H1 (cell line): ENCODE results near the gene MTNR1A. TPM values are rescaled to one million over a fixed set of nuclear protein-coding genes. Genes with fewer than 3 reads are reported as not detected.

ENCODE experiments used
- CTCF ChIA-PET: fragments of 300-600 bp; sonication (Branson Sonifier 250); formaldehyde crosslinking; loops from one replicate; lab custom pipeline; 2021; ENCODE audit not compliant: partially characterized antibody; lab: Charles Lee
- POLR2A ChIA-PET: fragments of 300-600 bp; sonication (Branson Sonifier 250); formaldehyde crosslinking; loops from one replicate; lab custom pipeline; 2021; ENCODE audit warnings: inconsistent platforms; ENCODE audit not compliant: partially characterized antibody; lab: Charles Lee
- DNase-seq, 2 experiments: peaks; one replicate each; pipeline versions ENCODE4 v3.0.0 to v3.0.0-alpha.2; 2010 to 2022; ENCODE audit warnings: low spot score in 2 of 2, low read depth in 1 of 2, mixed read lengths in 1 of 2
- FAIRE-seq: peaks from 2 replicates; lab custom pipeline; 2011; peaks lifted over from hg19 to GRCh38; lab: Jason Lieb, UNC
- H2AFZ ChIP-seq: 2 replicates; pipeline ENCODE4 v1.8.1; 2012; ENCODE audit warnings: low read length, inconsistent platforms
- H2AK5ac ChIP-seq: 2 replicates; pipeline ENCODE4 v1.6.1; 2013; ENCODE audit warnings: low read depth, low read length
- H2BK120ac ChIP-seq: replicated peaks from 2 replicates; pipeline ENCODE3; 2013; ENCODE audit warnings: low read depth, low read length, inconsistent platforms
- H2BK12ac ChIP-seq: 2 replicates; pipeline ENCODE4 v1.6.1; 2013; ENCODE audit warnings: low read depth, low read length
- H2BK15ac ChIP-seq: 2 replicates; pipeline ENCODE4 v1.6.1; 2013; ENCODE audit warnings: low read length
- H2BK20ac ChIP-seq: 2 replicates; pipeline ENCODE4 v1.6.1; 2013; ENCODE audit warnings: low read length
- H2BK5ac ChIP-seq: 2 replicates; pipeline ENCODE4 v1.6.1; 2013; ENCODE audit warnings: low read depth, low read length
- H3K14ac ChIP-seq: 2 replicates; pipeline ENCODE4 v1.6.1; 2013; ENCODE audit warnings: inconsistent platforms; ENCODE audit not compliant: insufficient read length
- H3K18ac ChIP-seq: 2 replicates; pipeline ENCODE4 v1.6.1; 2013; ENCODE audit warnings: low read length; ENCODE audit errors: extremely low read depth
- H3K23ac ChIP-seq: 2 replicates; pipeline ENCODE4 v1.6.1; 2013; ENCODE audit warnings: inconsistent platforms; ENCODE audit not compliant: insufficient read length
- H3K23me2 ChIP-seq: 2 replicates; pipeline ENCODE4 v1.6.1; 2013; ENCODE audit warnings: low read depth, low read length
- H3K27ac ChIP-seq: 2 replicates; pipeline ENCODE4 v1.6.1; 2011; ENCODE audit warnings: low read depth, low read length, inconsistent platforms
- H3K27me3 ChIP-seq, 4 experiments: replicated peaks in 1 of 4; 1 replicate in 1 of 4; 2 replicates in 3 of 4; pipeline versions ENCODE4 v1.6.1 to v1.8.1; 2011 to 2013; ENCODE audit warnings: low read length in 3 of 4, mild to moderate bottlenecking in 3 of 4, inconsistent platforms in 2 of 4, mixed read lengths in 2 of 4, moderate library complexity in 1 of 4; ENCODE audit not compliant: control insufficient read depth in 3 of 4, insufficient read depth in 3 of 4; ENCODE audit errors: extremely low read depth in 1 of 4
- H3K36me3 ChIP-seq, 4 experiments: 2 replicates each; pipeline versions ENCODE4 v1.6.1 to v1.8.1; 2011 to 2013; ENCODE audit warnings: mild to moderate bottlenecking in 4 of 4, low read length in 3 of 4, moderate library complexity in 2 of 4, control low read depth in 1 of 4, inconsistent platforms in 1 of 4; ENCODE audit not compliant: insufficient read depth in 4 of 4, control insufficient read depth in 2 of 4
- H3K4ac ChIP-seq: replicated peaks from 2 replicates; pipeline ENCODE3; 2013; ENCODE audit warnings: low read length, low read depth, mixed read lengths, inconsistent platforms; ENCODE audit not compliant: insufficient read length
- H3K4me1 ChIP-seq, 4 experiments: replicated peaks in 1 of 4; 1 replicate in 1 of 4; 2 replicates in 3 of 4; pipeline versions ENCODE4 v1.6.1 to v1.8.1; 2011 to 2013; ENCODE audit warnings: low read length in 3 of 4, inconsistent platforms in 2 of 4, mixed read lengths in 1 of 4; ENCODE audit not compliant: insufficient read depth in 4 of 4, control insufficient read depth in 3 of 4
- H3K4me2 ChIP-seq, 2 experiments: 2 replicates each; pipeline versions ENCODE4 v1.6.1 to v1.8.1; 2011 to 2013; ENCODE audit warnings: low read depth in 2 of 2, low read length in 2 of 2, control low read depth in 1 of 2, inconsistent platforms in 1 of 2, mild to moderate bottlenecking in 1 of 2; ENCODE audit not compliant: insufficient read depth in 1 of 2
- H3K4me3 ChIP-seq, 4 experiments: fragments of 200-600, 300-600 bp in 1 of 4; sonication (generic), shearing (Covaris generic), sonication (Bioruptor Twin) in 1 of 4; 2 replicates each; pipeline versions ENCODE4 v1.5.1 to v1.8.1; 2011 to 2016; ENCODE audit warnings: low read length in 4 of 4, low read depth in 3 of 4, control low read depth in 2 of 4, inconsistent platforms in 2 of 4, mild to moderate bottlenecking in 2 of 4, mixed read lengths in 1 of 4, moderate library complexity in 1 of 4; ENCODE audit not compliant: insufficient read depth in 2 of 4; ENCODE audit errors: extremely low read depth in 1 of 4
- H3K56ac ChIP-seq: replicated peaks from 2 replicates; pipeline ENCODE3; 2013; ENCODE audit warnings: low read depth, mild to moderate bottlenecking, mixed read lengths, low read length, inconsistent platforms; ENCODE audit not compliant: insufficient read length
- H3K79me1 ChIP-seq: 2 replicates; pipeline ENCODE4 v1.6.1; 2013; ENCODE audit warnings: low read depth, low read length, control low read depth
- H3K79me2 ChIP-seq, 2 experiments: 2 replicates each; pipeline versions ENCODE4 v1.6.1 to v1.8.1; 2012 to 2013; ENCODE audit warnings: low read length in 2 of 2, mild to moderate bottlenecking in 2 of 2, inconsistent platforms in 1 of 2; ENCODE audit not compliant: insufficient read depth in 2 of 2, control insufficient read depth in 1 of 2
- H3K9ac ChIP-seq, 4 experiments: replicated peaks in 1 of 4; 1 replicate in 1 of 4; 2 replicates in 3 of 4; pipeline versions ENCODE4 v1.6.1 to v1.8.1; 2011 to 2013; ENCODE audit warnings: low read depth in 3 of 4, low read length in 3 of 4, control low read depth in 2 of 4, mild to moderate bottlenecking in 2 of 4, moderate library complexity in 2 of 4, inconsistent platforms in 1 of 4; ENCODE audit errors: extremely low read depth in 1 of 4
- H3K9me3 ChIP-seq, 2 experiments: 2 replicates each; pipeline versions ENCODE4 v1.6.1 to v1.8.1; 2012 to 2013; ENCODE audit warnings: mild to moderate bottlenecking in 2 of 2, moderate library complexity in 2 of 2, control low read depth in 1 of 2, inconsistent platforms in 1 of 2, low read depth in 1 of 2, low read length in 1 of 2, mixed read lengths in 1 of 2; ENCODE audit not compliant: insufficient read depth in 2 of 2
- H4K20me1 ChIP-seq, 2 experiments: replicated peaks in 1 of 2; 2 replicates each; pipeline versions ENCODE3 to v1.8.1; 2011 to 2013; ENCODE audit warnings: inconsistent platforms in 2 of 2, low read length in 2 of 2, mild to moderate bottlenecking in 1 of 2; ENCODE audit not compliant: insufficient read depth in 2 of 2, control insufficient read depth in 1 of 2
- H4K5ac ChIP-seq: 2 replicates; pipeline ENCODE4 v1.6.1; 2013; ENCODE audit warnings: low read length, low read depth, mixed read lengths, inconsistent platforms; ENCODE audit not compliant: insufficient read length
- H4K8ac ChIP-seq: 2 replicates; pipeline ENCODE4 v1.8.0; 2013; ENCODE audit warnings: mild to moderate bottlenecking, moderate library complexity, low read length, inconsistent platforms; ENCODE audit not compliant: insufficient read depth; ENCODE audit errors: extremely low read depth
- H4K91ac ChIP-seq: replicated peaks from 2 replicates; pipeline ENCODE3; 2013; ENCODE audit warnings: low read length, mixed read lengths, inconsistent platforms; ENCODE audit not compliant: insufficient read length
- MAFK ChIP-seq: IDR thresholded peaks from 2 replicates; pipeline ENCODE4 v1.6.1; 2012; ENCODE audit warnings: low read depth, mild to moderate bottlenecking, improper control_type of control experiment, low read length
- NRF1 ChIP-seq: IDR thresholded peaks from 2 replicates; pipeline ENCODE4 v1.6.1; 2011; ENCODE audit warnings: mild to moderate bottlenecking, low read depth, low read length, improper control_type of control experiment
- SIN3A ChIP-seq, 2 experiments: IDR thresholded peaks in 1 of 2; conservative IDR thresholded peaks in 1 of 2; 2 replicates each; pipeline ENCODE4 v1.6.1; 2011 to 2012; ENCODE audit warnings: low read length in 2 of 2, improper control_type of control experiment in 1 of 2, low read depth in 1 of 2, mild to moderate bottlenecking in 1 of 2
- WGBS, 2 experiments: shearing (Covaris generic) in 1 of 2; methylation state at CpG; one replicate each; pipeline versions ENCODE4 v1.1.6 to v1.1.7; 2013 to 2015; ENCODE audit warnings: low lambda C conversion rate in 2 of 2, mixed read lengths in 2 of 2, inconsistent platforms in 1 of 2, low coverage in 1 of 2, missing lambda C conversion rate in 1 of 2; ENCODE audit not compliant: insufficient replicate concordance in 2 of 2, insufficient coverage in 1 of 2, insufficient read length in 1 of 2; ENCODE audit errors: extremely low coverage in 1 of 2, missing lambda C conversion rate in 1 of 2; 5-methylcytosine and 5-hydroxymethylcytosine counted together
- polyA plus RNA-seq, 7 experiments: library from polyadenylated mRNA; depleted of rRNA in 3 of 7; stranded (reverse) in 5 of 7; unstranded in 2 of 7; fragments of >200 nt in 5 of 7; fragments of 200-250 nt in 2 of 7; gene quantifications; 1 replicate in 5 of 7; 2 replicates in 1 of 7; 4 replicates in 1 of 7; pipeline versions ENCODE4 v1.2.1 to v1.2.3, GENCODE V29; 2011 to 2013; ENCODE audit warnings: missing spikeins in 2 of 7, mixed read lengths in 2 of 7
- total RNA-seq: library from RNA; stranded (reverse); fragmentation: NEBNext Ultra II Directional; extraction: Animal tissue kit (Norgen Biotek cat#: 25700); gene quantifications from 2 replicates; pipeline ENCODE4 v1.2.1, GENCODE V29; 2021

The MTNR1A gene
- total and polyA plus RNA-seq, 2 of the 8 experiments (the other 6 are each of a cell fraction or from before 2014, with no cell fraction given) = 0.45 to 1.0 TPM

- FAIRE-seq = no peak
- H2BK20ac ChIP-seq = no peak overlapping the region
- CTCF ChIA-PET = interaction anchor here (0.7 to 4.0 kb wide), 7 partner anchors 21 to 261 kb away, joined by 3 to 26 read pairs (median 3); no protein-coding TSS in a partner anchor
- H2BK120ac ChIP-seq = no peak overlapping the region
- H2BK15ac ChIP-seq = no peak overlapping the region
- H3K14ac ChIP-seq = no peak overlapping the region
- WGBS, 2 experiments = 93% methylated on average over 3 of the region's 3 CpGs; no CpG with 5 or more reads in 1 of the 2 experiments
- H4K91ac ChIP-seq = no peak overlapping the region
- TF ChIP-seq NRF1 (no peak), SIN3A (conservative IDR thresholded peaks at IDR 0.05 in 1 of 2, IDR thresholded peaks at IDR 0.05 in 1 of 2; ENCODE audit: low read depth in 1 of 2, low read length in 2 of 2) (no peak), MAFK (no peak)
- H3K23me2 ChIP-seq = peaks cover 4% of the 10 kb centered on the region; the same call in 1 of the 2 replicates
- POLR2A ChIA-PET = interaction anchor here (1.4 kb wide), 1 partner anchor 163 kb away, joined by 3 read pairs; no protein-coding TSS in a partner anchor
- H3K9me3 ChIP-seq = no peaks in the 10 kb centered on the region
- H4K8ac ChIP-seq = no peak overlapping the region
- no peak overlapping the region for H2AFZ ChIP-seq
- no peak overlapping the region for H4K5ac ChIP-seq
- no peaks in the 10 kb centered on the region for H3K36me3 ChIP-seq
- peaks cover 0 to 5% (median 0%) of the 10 kb centered on the region in 4 experiments; a peak in 2 of 7 replicates for H3K4me1 ChIP-seq
- H3K4me3 ChIP-seq = no peak overlapping the region
- H3K27ac ChIP-seq = no peak overlapping the region
- peaks cover 0 to 10% (median 6%) of the 10 kb centered on the region in 4 experiments; a peak in 6 of 7 replicates for H3K27me3 ChIP-seq
- no peak overlapping the region for H3K18ac ChIP-seq
- H4K20me1 ChIP-seq = no peaks in the 10 kb centered on the region
- H2BK5ac ChIP-seq = no peak overlapping the region
- H3K4me2 ChIP-seq = no peak overlapping the region
- no peak overlapping the region for H3K4ac ChIP-seq
- no peak overlapping the region for H3K56ac ChIP-seq
- no peak overlapping the region for H3K23ac ChIP-seq
- no peak overlapping the region for H3K9ac ChIP-seq
- no peak overlapping the region for H2BK12ac ChIP-seq
- H2AK5ac ChIP-seq = no peak overlapping the region
- H3K79me2 ChIP-seq = no peaks in the 10 kb centered on the region
- H3K79me1 ChIP-seq = no peaks in the 10 kb centered on the region
- no peak for DNase-seq
Observed at GRCh38 chr4:186557486-186557885, 2.1 kb upstream of the MTNR1A start.
